GM12878 (cell line): Measurements from ENCODE around the gene CCDC54. TPM values are rescaled to one million over a fixed set of nuclear protein-coding genes. Genes with fewer than 3 reads are reported as not detected.

Experiments used
- ATAC-seq: fragments of 200-7000 bp; cut with Tn5 transposase; 3 replicates; pipeline ENCODE4 v1.9.1; 2020; ENCODE audit warnings: mild to moderate bottlenecking, moderate library complexity
- BruUV-seq: library from RNA; stranded (reverse); fragments of 400-500 nt; replicated peaks from 2 replicates; lab custom pipeline; 2021; lab: Mats Ljungman, UMichigan
- CTCF ChIA-PET: fragments of 300-600 bp; sonication (Branson Sonifier 250); formaldehyde crosslinking; extraction: SDS; loops from one replicate; lab custom pipeline; 2021; ENCODE audit warnings: inconsistent platforms; lab: Yijun Ruan, JAX
- POLR2A ChIA-PET: fragments of 350-600 bp; formaldehyde crosslinking; extraction: SDS; loops from one replicate; lab custom pipeline; 2021; ENCODE audit warnings: inconsistent platforms; lab: Charles Lee
- RAD21 ChIA-PET: fragments of 300-600 bp; sonication (Branson Sonifier 250); formaldehyde crosslinking; loops from one replicate; lab custom pipeline; 2023; ENCODE audit warnings: antibody characterized with exemption; ENCODE audit not compliant: unreplicated experiment; lab: Charles Lee
- SMC1A ChIA-PET: fragments of 300-600 bp; sonication (Branson Sonifier 250); formaldehyde crosslinking; loops from one replicate; lab custom pipeline; 2023; ENCODE audit not compliant: unreplicated experiment, uncharacterized antibody; lab: Charles Lee
- DNase-seq: peaks from one replicate; pipeline ENCODE4 v3.0.0-alpha.2; 2011; ENCODE audit warnings: low read depth, low spot score
- FAIRE-seq: peaks from 3 replicates; lab custom pipeline; 2011; peaks lifted over from hg19 to GRCh38; lab: Jason Lieb, UNC
- H2AFZ ChIP-seq: 2 replicates; pipeline ENCODE4 v1.6.0; 2011; ENCODE audit warnings: low read depth, low read length, control low read depth; ENCODE audit not compliant: control insufficient read depth
- H3K27ac ChIP-seq: 2 replicates; pipeline ENCODE4 v1.5.1; 2011; ENCODE audit warnings: control low read depth; ENCODE audit not compliant: control insufficient read depth, insufficient read depth
- H3K27me3 ChIP-seq, 2 experiments: replicated peaks in 1 of 2; 2 replicates each; pipeline versions ENCODE4 v1.6.0 to v1.6.1; 2011; ENCODE audit warnings: low read length in 1 of 2; ENCODE audit not compliant: control insufficient read depth in 2 of 2, insufficient read depth in 2 of 2
- H3K36me3 ChIP-seq, 2 experiments: 2 replicates each; pipeline ENCODE4 v1.5.1; 2011; ENCODE audit warnings: low read length in 1 of 2; ENCODE audit not compliant: control insufficient read depth in 2 of 2, insufficient read depth in 2 of 2
- H3K4me1 ChIP-seq: 2 replicates; pipeline ENCODE4 v1.6.1; 2011; ENCODE audit warnings: mild to moderate bottlenecking, low read length, moderate library complexity, mixed read lengths; ENCODE audit not compliant: control insufficient read depth, insufficient read depth
- H3K4me2 ChIP-seq: 2 replicates; pipeline ENCODE4 v1.6.0; 2011; ENCODE audit warnings: control low read depth; ENCODE audit not compliant: control insufficient read depth, insufficient read depth
- H3K4me3 ChIP-seq: fragments of 200-600 bp; sonication (generic); 2 replicates; pipeline ENCODE4 v1.5.1; 2016
- H3K79me2 ChIP-seq: 2 replicates; pipeline ENCODE4 v1.6.0; 2011; ENCODE audit warnings: low read length; ENCODE audit not compliant: control insufficient read depth, insufficient read depth
- H3K9ac ChIP-seq: 2 replicates; pipeline ENCODE4 v1.8.0; 2011; ENCODE audit warnings: low read length, control low read depth, mixed read lengths; ENCODE audit not compliant: control insufficient read depth, insufficient read depth
- H3K9me3 ChIP-seq: replicated peaks from 3 replicates; pipeline ENCODE4 v1.5.1; 2011; ENCODE audit warnings: mild to moderate bottlenecking, low read length; ENCODE audit not compliant: control insufficient read depth, insufficient read depth
- H4K20me1 ChIP-seq: 2 replicates; pipeline ENCODE4 v1.6.0; 2011; ENCODE audit not compliant: control insufficient read depth, insufficient read depth
- CEBPZ ChIP-seq: fragments of 150-350 bp; IDR thresholded peaks from 2 replicates; pipeline ENCODE4 v1.6.1; 2016; ENCODE audit warnings: low read depth, low read length
- CREM ChIP-seq: IDR thresholded peaks from 2 replicates; pipeline ENCODE4 v1.6.1; 2014; ENCODE audit warnings: antibody characterized with exemption, low read depth
- IKZF2 ChIP-seq, 2 experiments: fragments of 450-650 bp; IDR thresholded peaks; 2 replicates each; pipeline ENCODE4 v1.6.1; 2017; ENCODE audit warnings: mild to moderate bottlenecking in 2 of 2, moderate library complexity in 2 of 2
- MXI1 ChIP-seq: fragments of 150-350 bp; IDR thresholded peaks from 2 replicates; pipeline ENCODE4 v1.6.1; 2011; ENCODE audit warnings: low read depth, mild to moderate bottlenecking, inconsistent platforms, low read length, improper control_type of control experiment
- NFYA ChIP-seq: IDR thresholded peaks from 2 replicates; pipeline ENCODE4 v1.6.1; 2011; ENCODE audit warnings: low read depth, mild to moderate bottlenecking, low read length, improper control_type of control experiment, borderline replicate concordance
- NR2F1 ChIP-seq: fragments of 450-650 bp; conservative IDR thresholded peaks from 2 replicates; pipeline ENCODE4 v1.6.1; 2017; ENCODE audit warnings: mild to moderate bottlenecking
- RFX5 ChIP-seq: IDR thresholded peaks from 2 replicates; pipeline ENCODE4 v1.6.1; 2011; ENCODE audit warnings: low read depth, low read length, improper control_type of control experiment
- SKIL ChIP-seq: fragments of 450-650 bp; IDR thresholded peaks from 2 replicates; pipeline ENCODE4 v1.6.1; 2017; ENCODE audit warnings: mild to moderate bottlenecking, low read depth, inconsistent platforms; ENCODE audit not compliant: poor library complexity, severe bottlenecking
- SMAD1 ChIP-seq: fragments of 450-650 bp; IDR thresholded peaks from 2 replicates; pipeline ENCODE4 v1.6.1; 2018; ENCODE audit warnings: mild to moderate bottlenecking, low read depth; ENCODE audit not compliant: partially characterized antibody
- USF1 ChIP-seq: IDR thresholded peaks from 2 replicates; pipeline ENCODE4 v1.6.1; 2011; ENCODE audit warnings: borderline replicate concordance, low read depth, mild to moderate bottlenecking, moderate library complexity, mixed read lengths, low read length; ENCODE audit not compliant: insufficient read depth; ENCODE audit errors: extremely low read length
- ZBTB33 ChIP-seq: fragments of 450-650 bp; IDR thresholded peaks from 2 replicates; pipeline ENCODE4 v1.6.1; 2017; ENCODE audit warnings: mild to moderate bottlenecking
- ZNF384 ChIP-seq: IDR thresholded peaks from 2 replicates; pipeline ENCODE4 v1.6.1; 2012; ENCODE audit warnings: low read depth, mild to moderate bottlenecking, low read length, improper control_type of control experiment, borderline replicate concordance
- WGBS: methylation state at CpG from one replicate; pipeline ENCODE4 v1.1.6; 2016; ENCODE audit warnings: low lambda C conversion rate; ENCODE audit not compliant: insufficient replicate concordance, insufficient coverage; ENCODE audit errors: missing lambda C conversion rate; 5-methylcytosine and 5-hydroxymethylcytosine counted together
- in situ Hi-C: fragments of 300-500 bp; cut with MboI; formaldehyde crosslinking; loops from 9 replicates; pipeline ENCODE4 v1.14.3; 2018; ENCODE audit warnings: mixed read lengths
- intact Hi-C: fragments of 100-400 bp; cut with micrococcal nuclease; formaldehyde crosslinking; loops from one replicate; pipeline ENCODE4 v1.14.2; 2022; ENCODE audit not compliant: unreplicated experiment
- polyA plus RNA-seq, 11 experiments: library from polyadenylated mRNA; depleted of rRNA in 4 of 11; unstranded in 6 of 11; stranded (reverse) in 5 of 11; fragments of >200 nt; fragmentation: Nextera tagmentation in 4 of 11; fragmentation: Illumina TruSeq in 1 of 11; extraction: Ambion mirVana in 4 of 11; extraction: Trizol in 1 of 11; gene quantifications; 1 replicate in 1 of 11; 2 replicates in 10 of 11; pipeline versions ENCODE4 v1.2.1 to v1.2.3, GENCODE V29; 2011 to 2016; ENCODE audit warnings: inconsistent platforms in 2 of 11, missing spikeins in 2 of 11, low read depth in 1 of 11
- total RNA-seq, 4 experiments: library from RNA; depleted of rRNA in 3 of 4; stranded (reverse); fragments of >200 nt in 3 of 4; fragmentation: Illumina TruSeq in 1 of 4; extraction: Trizol in 1 of 4; gene quantifications; 2 replicates each; pipeline versions ENCODE4 v1.2.1 to v1.2.3, GENCODE V29; 2013 to 2021

CCDC54 gene
- total and polyA plus RNA-seq, 10 of the 15 experiments (the other 5 are each of a cell fraction or from before 2014, with no cell fraction given) = not detected

- TF ChIP-seq CEBPZ = no peak
- no peak for TF ChIP-seq NFYA
- TF ChIP-seq ZNF384 = no peak
Measured at GRCh38 chr3:107384907-107385306, 7.7 kb downstream of the CCDC54 start (continued).

- in situ Hi-C loops = no loop called here
- no peak for FAIRE-seq
- TF ChIP-seq RFX5 = no peak
- TF ChIP-seq NR2F1 = no peak
- no peak for TF ChIP-seq SMAD1
- no peak for TF ChIP-seq SKIL
- no peak for TF ChIP-seq ZBTB33
- no peak for TF ChIP-seq IKZF2 (IDR thresholded peaks at IDR 0.05)
- TF ChIP-seq USF1 = no peak
- no peak for TF ChIP-seq MXI1
- TF ChIP-seq CREM = no peak
Measured at GRCh38 chr3:107387555-107387954, 10.3 kb downstream of the CCDC54 start.

More at GRCh38 chr3:107387555-107387954, 10.3 kb downstream of the CCDC54 start:
- DNase-seq = no peak
- Histone ChIP-seq H3K9me3 (no peaks in the 10 kb centered on the region), H4K20me1 (no peaks in the 10 kb centered on the region), H3K4me3 (no peak overlapping the region), H3K36me3 (no peaks in the 10 kb centered on the region), H2AFZ (no peak overlapping the region), H3K4me1 (no peaks in the 10 kb centered on the region), H3K4me2 (no peak overlapping the region), H3K79me2 (no peaks in the 10 kb centered on the region), H3K9ac (no peak overlapping the region), H3K27me3 (no peaks in the 10 kb centered on the region), H3K27ac (no peak overlapping the region)
- RAD21 ChIA-PET = no interaction called here
- SMC1A ChIA-PET = interaction anchor here (0.6 kb wide), 1 partner anchor 225 kb away, joined by 3 read pairs; no protein-coding TSS in a partner anchor
- BruUV-seq = no TSS peak
- 65% methylated on average over 3 of the region's 3 CpGs for WGBS
- intact Hi-C loops = no loop called here
- POLR2A ChIA-PET = no interaction called here
- CTCF ChIA-PET = interaction anchor here (1.2 kb wide), 1 partner anchor 116 kb away, joined by 4 read pairs; no protein-coding TSS in a partner anchor
- ATAC-seq = no peak
